H9 (cell line): ENCODE results near the gene SH3RF3. TPM values are rescaled to one million over a fixed set of nuclear protein-coding genes. Genes with fewer than 3 reads are reported as not detected.

Experiments used
- DNase-seq: peaks from one replicate; pipeline ENCODE4 v3.0.0-alpha.2; 2017
- H2AFZ ChIP-seq: one replicate; pipeline ENCODE4 v1.6.1; 2013; ENCODE audit warnings: mild to moderate bottlenecking, low read length, control low read depth, moderate library complexity
- H2AK5ac ChIP-seq: 2 replicates; pipeline ENCODE4 v1.6.1; 2013; ENCODE audit warnings: low read length, control low read depth, mixed read lengths; ENCODE audit not compliant: insufficient read length
- H2BK120ac ChIP-seq: one replicate; pipeline ENCODE4 v1.6.1; 2013; ENCODE audit warnings: low read depth, mild to moderate bottlenecking, low read length, control low read depth, inconsistent platforms; ENCODE audit not compliant: poor library complexity, severe bottlenecking
- H2BK12ac ChIP-seq: 2 replicates; pipeline ENCODE4 v1.6.1; 2013; ENCODE audit warnings: low read length, control low read depth, mixed read lengths, low read depth; ENCODE audit not compliant: insufficient read length
- H2BK15ac ChIP-seq: 2 replicates; pipeline ENCODE4 v1.6.1; 2013; ENCODE audit warnings: low read depth, low read length, control low read depth
- H2BK20ac ChIP-seq: one replicate; pipeline ENCODE4 v1.6.1; 2013; ENCODE audit warnings: low read depth, mild to moderate bottlenecking, low read length, control low read depth, inconsistent platforms; ENCODE audit not compliant: poor library complexity, severe bottlenecking
- H2BK5ac ChIP-seq: 2 replicates; pipeline ENCODE4 v1.6.1; 2013; ENCODE audit warnings: low read length, control low read depth, mixed read lengths; ENCODE audit not compliant: insufficient read length
- H3K14ac ChIP-seq: 2 replicates; pipeline ENCODE4 v1.6.1; 2013; ENCODE audit warnings: low read length, control low read depth; ENCODE audit not compliant: insufficient read depth
- H3K18ac ChIP-seq: 2 replicates; pipeline ENCODE4 v1.6.1; 2013; ENCODE audit warnings: low read depth, mild to moderate bottlenecking, mixed read lengths, low read length, control low read depth; ENCODE audit not compliant: insufficient read length
- H3K23ac ChIP-seq: 2 replicates; pipeline ENCODE4 v1.6.1; 2013; ENCODE audit warnings: low read length, control low read depth, mixed read lengths, low read depth; ENCODE audit not compliant: insufficient read length
- H3K23me2 ChIP-seq: 2 replicates; pipeline ENCODE4 v1.6.1; 2013; ENCODE audit warnings: low read depth, mild to moderate bottlenecking, mixed read lengths, low read length, control low read depth; ENCODE audit not compliant: insufficient read length, poor library complexity, severe bottlenecking
- H3K27ac ChIP-seq: 2 replicates; pipeline ENCODE4 v1.5.1; 2013; ENCODE audit warnings: low read length, control low read depth, mixed read lengths, low read depth; ENCODE audit not compliant: insufficient read length
- H3K27me3 ChIP-seq: 2 replicates; pipeline ENCODE4 v1.6.1; 2013; ENCODE audit warnings: low read length, control low read depth, inconsistent platforms; ENCODE audit not compliant: insufficient read depth
- H3K4ac ChIP-seq: 2 replicates; pipeline ENCODE4 v1.6.1; 2013; ENCODE audit warnings: low read depth, mild to moderate bottlenecking, control low read depth, inconsistent platforms, low read length, moderate library complexity
- H3K4me1 ChIP-seq: 2 replicates; pipeline ENCODE4 v1.6.1; 2013; ENCODE audit warnings: low read length, control low read depth, inconsistent platforms; ENCODE audit not compliant: insufficient read depth
- H3K4me2 ChIP-seq: 2 replicates; pipeline ENCODE4 v1.6.1; 2013; ENCODE audit warnings: low read length, control low read depth, mixed read lengths; ENCODE audit not compliant: insufficient read length, insufficient read depth
- H3K56ac ChIP-seq: 2 replicates; pipeline ENCODE4 v1.6.1; 2013; ENCODE audit warnings: low read depth, mild to moderate bottlenecking, mixed read lengths, low read length, control low read depth; ENCODE audit not compliant: insufficient read length
- H3K79me1 ChIP-seq: 2 replicates; pipeline ENCODE4 v1.6.1; 2013; ENCODE audit warnings: low read depth, mild to moderate bottlenecking, moderate library complexity, low read length, control low read depth, inconsistent platforms; ENCODE audit not compliant: insufficient read depth, poor library complexity, severe bottlenecking
- H3K79me2 ChIP-seq: 2 replicates; pipeline ENCODE4 v1.6.1; 2013; ENCODE audit warnings: low read length, control low read depth, inconsistent platforms; ENCODE audit not compliant: insufficient read depth
- H3K9ac ChIP-seq: 2 replicates; pipeline ENCODE4 v1.6.1; 2013; ENCODE audit warnings: low read length, control low read depth, mixed read lengths; ENCODE audit not compliant: insufficient read length; ENCODE audit errors: extremely low read depth
- H3K9me3 ChIP-seq: one replicate; pipeline ENCODE4 v1.6.1; 2013; ENCODE audit warnings: low read depth, low read length, inconsistent platforms; ENCODE audit not compliant: control insufficient read depth
- H3T11ph ChIP-seq: one replicate; pipeline ENCODE4 v1.6.1; 2013; ENCODE audit warnings: mild to moderate bottlenecking, low read length, control low read depth, inconsistent platforms
- H4K20me1 ChIP-seq: one replicate; pipeline ENCODE4 v1.6.1; 2013; ENCODE audit not compliant: control insufficient read depth, insufficient read length, insufficient read depth
- H4K5ac ChIP-seq: 2 replicates; pipeline ENCODE4 v1.6.1; 2013; ENCODE audit warnings: low read depth, mild to moderate bottlenecking, mixed read lengths, low read length, control low read depth; ENCODE audit not compliant: insufficient read length
- H4K8ac ChIP-seq: replicated peaks from 2 replicates; pipeline ENCODE4 v1.6.1; 2013; ENCODE audit warnings: low read length, control low read depth, mixed read lengths, low read depth; ENCODE audit not compliant: insufficient read length
- H4K91ac ChIP-seq: 2 replicates; pipeline ENCODE4 v1.6.1; 2013; ENCODE audit warnings: low read depth, mild to moderate bottlenecking, moderate library complexity, mixed read lengths, low read length, control low read depth; ENCODE audit not compliant: insufficient read length
- H3K27ac Mint-ChIP-seq, 3 experiments: 2 replicates in 2 of 3; 3 replicates in 1 of 3; pipeline ENCODE4 v1.8.0; 2020 to 2021; ENCODE audit warnings: mixed read lengths in 3 of 3, mild to moderate bottlenecking in 1 of 3, moderate library complexity in 1 of 3
- H3K27me3 Mint-ChIP-seq: 2 replicates; pipeline ENCODE4 v1.8.0; 2021; ENCODE audit warnings: low read depth, mild to moderate bottlenecking, moderate library complexity, mixed read lengths
- H3K36me3 Mint-ChIP-seq, 3 experiments: 2 replicates in 2 of 3; 3 replicates in 1 of 3; pipeline ENCODE4 v1.8.0; 2020 to 2021; ENCODE audit warnings: low read depth in 3 of 3, mixed read lengths in 3 of 3; ENCODE audit not compliant: insufficient read depth in 1 of 3
- H3K4me1 Mint-ChIP-seq, 2 experiments: 2 replicates each; pipeline ENCODE4 v1.8.0; 2020; ENCODE audit warnings: mixed read lengths in 2 of 2
- H3K4me3 Mint-ChIP-seq, 2 experiments: 2 replicates in 1 of 2; 3 replicates in 1 of 2; pipeline ENCODE4 v1.8.0; 2020 to 2021; ENCODE audit warnings: mild to moderate bottlenecking in 2 of 2, mixed read lengths in 2 of 2, moderate library complexity in 1 of 2
- H3K9me3 Mint-ChIP-seq, 2 experiments: 2 replicates in 1 of 2; 3 replicates in 1 of 2; pipeline ENCODE4 v1.8.0; 2020; ENCODE audit warnings: mild to moderate bottlenecking in 2 of 2, mixed read lengths in 2 of 2, moderate library complexity in 1 of 2
- CTCF ChIP-seq: fragments of 200-600 bp; sonication (generic); conservative IDR thresholded peaks from 3 replicates; pipeline ENCODE4 v1.8.0; 2021; ENCODE audit warnings: antibody characterized with exemption, mild to moderate bottlenecking
- WGBS: extraction: QIAGEN DNeasy Blood & Tissue Kit; methylation state at CpG from one replicate; pipeline ENCODE4 v1.1.7; 2013; ENCODE audit warnings: missing lambda C conversion rate, low lambda C conversion rate, mixed read lengths; ENCODE audit not compliant: insufficient read length; ENCODE audit errors: extremely low coverage; 5-methylcytosine and 5-hydroxymethylcytosine counted together
- total RNA-seq: library from RNA; stranded (reverse); gene quantifications from 2 replicates; pipeline ENCODE4 v1.2.1, GENCODE V29; 2021

Gene SH3RF3
- total RNA-seq, 1 experiment from 2014 or later, result 0.46 TPM

- Histone ChIP-seq H4K5ac (no peak overlapping the region), H3K23ac (no peak overlapping the region), H2BK15ac (no peak overlapping the region), H3K4me2 (no peak overlapping the region), H3T11ph (no peak overlapping the region), H3K27me3 (peaks cover 11% of the 10 kb centered on the region; the same call in 1 of the 2 replicates), H3K79me2 (no peaks in the 10 kb centered on the region), H3K14ac (no peak overlapping the region), H3K23me2 (no peaks in the 10 kb centered on the region), H3K56ac (no peak overlapping the region), H4K8ac (no peak overlapping the region), H4K20me1 (peaks cover 3% of the 10 kb centered on the region), H3K27ac (no peak overlapping the region), H2AK5ac (no peak overlapping the region), H3K79me1 (no peaks in the 10 kb centered on the region), H2BK5ac (no peak overlapping the region), H3K18ac (no peak overlapping the region), H2BK120ac (no peak overlapping the region), H2AFZ (no peak overlapping the region), H2BK12ac (no peak overlapping the region), H3K9ac (no peak overlapping the region), H3K9me3 (no peaks in the 10 kb centered on the region), H2BK20ac (no peak overlapping the region), H3K4me1 (no peaks in the 10 kb centered on the region), H3K4ac (no peak overlapping the region), H4K91ac (no peak overlapping the region)
- Mint-ChIP-seq H3K4me1 (peaks cover 18 to 22% of the 10 kb centered on the region in 2 experiments), H3K27me3 (peaks cover 50% of the 10 kb centered on the region), H3K36me3 (no peaks in the 10 kb centered on the region; a peak in 1 of 7 replicates), H3K27ac (no peak overlapping the region), H3K4me3 (no peak overlapping the region), H3K9me3 (peaks cover 3% of the 10 kb centered on the region in 2 experiments; a peak in 2 of 5 replicates)
- WGBS, result no CpG with 5 or more reads among the region's 8 CpGs
- no peak for TF ChIP-seq CTCF
- no peak for DNase-seq
Observed at GRCh38 chr2:109134741-109135358, 5.8 kb downstream of the SH3RF3 start.
